Adipocyte (in vitro differentiated cells): ENCODE data around the gene DAPK1.
A peak's percentile ranks its signal among the peaks of the same experiment; 100 is the strongest.

Experiments
- DNase-seq: peaks from one replicate; pipeline ENCODE4 v3.0.0-alpha.2; 2015; ENCODE audit warnings: low read depth
- H3K27me3 ChIP-seq: replicated peaks from 2 replicates; pipeline ENCODE4 v1.7.0; 2013; ENCODE audit warnings: mild to moderate bottlenecking, low read length, moderate library complexity; ENCODE audit not compliant: control insufficient read depth, insufficient read depth
- H3K36me3 ChIP-seq: 2 replicates; pipeline ENCODE4 v1.7.0; 2013; ENCODE audit warnings: low read length, mild to moderate bottlenecking, moderate library complexity; ENCODE audit not compliant: control insufficient read depth, insufficient read depth, severe bottlenecking
- H3K4me1 ChIP-seq: 2 replicates; pipeline ENCODE4 v1.7.0; 2013; ENCODE audit warnings: mild to moderate bottlenecking, low read length, moderate library complexity; ENCODE audit not compliant: control insufficient read depth, insufficient read depth
- H3K4me3 ChIP-seq: 2 replicates; pipeline ENCODE4 v1.7.0; 2013; ENCODE audit warnings: mild to moderate bottlenecking, low read length, moderate library complexity
- H3K9ac ChIP-seq: 2 replicates; pipeline ENCODE4 v1.7.0; 2013; ENCODE audit warnings: mild to moderate bottlenecking, low read length, moderate library complexity
- H3K9me3 ChIP-seq: 2 replicates; pipeline ENCODE4 v1.7.0; 2013; ENCODE audit warnings: mild to moderate bottlenecking, low read length, moderate library complexity; ENCODE audit not compliant: control insufficient read depth

DAPK1 gene

GRCh38 chr9:87519461-87519860, 21.8 kb downstream of the DAPK1 start:
- no peak for DNase-seq
- no peaks in the 10 kb centered on the region for H3K9me3 ChIP-seq
- peaks cover 36% of the 10 kb centered on the region for H3K4me1 ChIP-seq
- H3K4me3 ChIP-seq: no peak overlapping the region
- no peaks in the 10 kb centered on the region for H3K27me3 ChIP-seq
- H3K36me3 ChIP-seq: no peaks in the 10 kb centered on the region
- H3K9ac ChIP-seq: peak overlapping the region; percentile 27

- Histone ChIP-seq H3K4me3 (no peak overlapping the region), H3K36me3 (no peaks in the 10 kb centered on the region), H3K9ac (no peak overlapping the region), H3K27me3 (no peaks in the 10 kb centered on the region), H3K4me1 (peaks cover 29% of the 10 kb centered on the region), H3K9me3 (no peaks in the 10 kb centered on the region)
- no peak for DNase-seq
These were observed 22.6 kb downstream of the DAPK1 start for GRCh38 chr9:87520172-87520683.

- peaks cover 14% of the 10 kb centered on the region for H3K4me1 ChIP-seq
- no peaks in the 10 kb centered on the region for H3K36me3 ChIP-seq
- no peak for DNase-seq
- H3K27me3 ChIP-seq: no peaks in the 10 kb centered on the region
- H3K4me3 ChIP-seq: no peak overlapping the region
- H3K9ac ChIP-seq: no peak overlapping the region
- no peaks in the 10 kb centered on the region for H3K9me3 ChIP-seq
These were observed 24.2 kb downstream of the DAPK1 start for GRCh38 chr9:87521834-87522233.

DNA sequence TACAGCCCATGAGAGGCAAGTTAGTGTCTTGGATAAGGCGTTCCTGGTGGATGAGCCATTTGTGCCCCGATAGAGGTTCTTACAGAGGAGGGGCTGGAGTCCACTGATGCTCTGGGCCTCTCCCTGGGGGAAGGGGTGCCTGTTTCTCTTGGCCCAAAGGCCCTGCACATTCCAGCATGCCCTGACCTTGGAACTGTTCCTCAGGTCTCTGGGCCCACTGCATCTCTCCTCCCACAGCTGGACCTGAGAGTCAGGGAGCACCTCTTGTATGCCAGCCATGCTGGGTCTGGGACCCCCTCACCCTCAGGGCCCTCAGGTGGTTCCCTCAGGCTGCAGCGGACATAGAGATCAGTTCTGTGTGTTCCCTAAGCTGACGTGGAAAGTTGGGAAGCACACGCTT, 26.4 kb downstream of the DAPK1 start:
- Histone ChIP-seq H3K9me3 (no peaks in the 10 kb centered on the region), H3K27me3 (no peaks in the 10 kb centered on the region), H3K36me3 (no peaks in the 10 kb centered on the region), H3K9ac (no peak overlapping the region), H3K4me3 (no peak overlapping the region), H3K4me1 (peaks cover 5% of the 10 kb centered on the region)
- no peak for DNase-seq

DNA sequence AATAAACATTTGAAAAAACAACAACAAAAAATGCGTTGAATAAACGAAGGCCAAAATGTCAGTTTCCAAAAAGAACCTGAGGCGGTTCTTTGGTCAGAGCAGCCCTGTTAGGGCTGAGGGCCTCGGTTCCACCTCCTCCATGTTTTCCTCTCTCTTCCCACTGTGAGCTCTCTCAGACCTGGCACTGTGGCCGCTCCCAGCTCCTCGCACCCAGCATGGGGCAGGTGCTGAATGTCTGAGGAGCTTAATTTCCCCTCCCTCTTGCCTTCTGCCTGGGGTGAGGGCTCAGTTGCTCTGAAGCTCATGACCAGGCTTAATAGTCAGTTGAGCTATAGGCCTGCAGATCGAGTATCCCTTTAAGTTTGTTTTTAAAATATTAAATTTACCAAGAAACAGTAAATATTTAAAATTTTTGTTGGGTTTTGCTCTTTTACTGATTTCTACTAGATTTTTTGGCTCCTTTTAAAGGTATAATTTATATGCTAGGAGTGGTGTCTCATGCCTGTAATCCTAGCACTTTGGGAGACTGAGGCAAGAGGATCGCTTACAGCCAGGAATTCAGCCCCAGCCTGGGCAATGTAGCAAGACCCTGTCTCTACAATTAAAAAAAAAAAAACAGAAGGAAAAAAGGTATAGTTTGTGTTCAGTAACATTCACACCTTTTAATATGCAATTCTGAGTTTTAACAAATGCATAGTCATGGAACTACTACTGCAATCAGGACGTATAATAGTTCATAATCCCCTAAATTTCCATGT, 28.1 kb downstream of the DAPK1 start:
- no peaks in the 10 kb centered on the region for H3K4me1 ChIP-seq
- DNase-seq: no peak
- H3K9me3 ChIP-seq: no peaks in the 10 kb centered on the region
- H3K27me3 ChIP-seq: no peaks in the 10 kb centered on the region
- no peak overlapping the region for H3K4me3 ChIP-seq
- H3K36me3 ChIP-seq: no peaks in the 10 kb centered on the region
- H3K9ac ChIP-seq: no peak overlapping the region

- no peak overlapping the region for H3K9ac ChIP-seq
- DNase-seq: no peak
- peaks cover 4% of the 10 kb centered on the region for H3K4me1 ChIP-seq
- no peaks in the 10 kb centered on the region for H3K27me3 ChIP-seq
- H3K9me3 ChIP-seq: no peaks in the 10 kb centered on the region
- H3K4me3 ChIP-seq: no peak overlapping the region
- no peaks in the 10 kb centered on the region for H3K36me3 ChIP-seq
These were observed 29.7 kb downstream of the DAPK1 start for GRCh38 chr9:87527211-87527916.

- peaks cover 4% of the 10 kb centered on the region for H3K4me1 ChIP-seq
- no peaks in the 10 kb centered on the region for H3K27me3 ChIP-seq
- no peak overlapping the region for H3K9ac ChIP-seq
- H3K4me3 ChIP-seq: no peak overlapping the region
- no peak for DNase-seq
- no peaks in the 10 kb centered on the region for H3K9me3 ChIP-seq
- no peaks in the 10 kb centered on the region for H3K36me3 ChIP-seq
These were observed 31.3 kb downstream of the DAPK1 start for GRCh38 chr9:87528969-87529368.

GRCh38 chr9:87529671-87530070, 32.0 kb downstream of the DAPK1 start:
- DNase-seq: no peak
- Histone ChIP-seq H3K9ac (no peak overlapping the region), H3K36me3 (no peaks in the 10 kb centered on the region), H3K9me3 (no peaks in the 10 kb centered on the region), H3K4me1 (peaks cover 4% of the 10 kb centered on the region), H3K27me3 (no peaks in the 10 kb centered on the region), H3K4me3 (no peak overlapping the region)

GRCh38 chr9:87530716-87531115, 33.0 kb downstream of the DAPK1 start:
- Histone ChIP-seq H3K36me3 (no peaks in the 10 kb centered on the region), H3K27me3 (no peaks in the 10 kb centered on the region), H3K4me1 (peaks cover 4% of the 10 kb centered on the region), H3K4me3 (no peak overlapping the region), H3K9ac (no peak overlapping the region), H3K9me3 (no peaks in the 10 kb centered on the region)
- no peak for DNase-seq

DNA sequence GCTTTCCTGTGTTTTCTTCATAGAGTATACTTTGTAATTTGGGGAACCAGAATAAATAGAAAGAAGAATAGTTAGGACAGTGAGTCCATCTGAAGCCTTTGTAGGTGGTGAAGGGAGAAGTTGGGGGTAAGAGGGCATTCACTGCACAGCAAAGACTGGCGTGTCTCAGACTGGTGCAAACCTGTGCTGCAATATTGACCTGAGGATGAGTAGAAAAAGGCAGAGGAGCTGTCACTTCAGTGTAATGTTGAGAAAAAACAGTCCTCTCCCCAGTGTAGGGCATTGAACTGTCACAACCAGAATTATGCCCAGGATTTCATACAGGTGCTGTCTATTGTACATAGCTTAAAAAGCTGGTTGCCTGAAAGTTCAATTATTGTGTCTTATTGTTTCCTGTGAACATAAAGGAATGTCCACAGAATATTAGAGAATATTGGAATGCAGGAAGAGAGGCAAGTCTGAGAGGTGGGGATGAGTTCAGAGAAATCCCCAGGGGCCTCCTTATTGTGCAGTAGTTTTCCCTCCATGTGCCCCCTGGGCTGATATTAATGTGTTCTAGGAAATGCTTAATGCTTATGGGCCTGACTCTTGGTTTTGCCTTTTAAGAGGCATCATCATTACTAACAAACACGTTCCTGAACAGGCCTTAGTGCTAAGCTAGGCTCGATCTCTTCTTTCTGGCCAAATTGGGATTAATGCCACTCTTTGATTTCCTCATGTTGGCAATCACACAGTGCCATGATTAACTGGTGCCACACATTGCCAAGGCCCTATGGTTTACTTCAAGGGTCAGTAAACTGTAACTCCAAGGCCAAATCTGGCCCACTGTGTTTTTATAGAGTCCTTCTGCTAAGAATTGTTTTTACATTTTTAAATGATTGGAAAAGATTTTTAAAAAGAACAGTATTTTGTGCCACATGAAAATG, 34.0 kb downstream of the DAPK1 start:
- no peak overlapping the region for H3K4me3 ChIP-seq
- H3K4me1 ChIP-seq: peaks cover 4% of the 10 kb centered on the region
- no peaks in the 10 kb centered on the region for H3K36me3 ChIP-seq
- H3K27me3 ChIP-seq: no peaks in the 10 kb centered on the region
- no peak overlapping the region for H3K9ac ChIP-seq
- no peaks in the 10 kb centered on the region for H3K9me3 ChIP-seq
- no peak for DNase-seq

GRCh38 chr9:87533271-87533670, 35.6 kb downstream of the DAPK1 start:
- DNase-seq: no peak
- Histone ChIP-seq H3K27me3 (no peaks in the 10 kb centered on the region), H3K9me3 (no peaks in the 10 kb centered on the region), H3K36me3 (no peaks in the 10 kb centered on the region), H3K4me3 (no peak overlapping the region), H3K4me1 (peaks cover 4% of the 10 kb centered on the region), H3K9ac (no peak overlapping the region)
